ENCODE results near the gene MACROD1.

The MACROD1 gene

GRCh38 chr11:64090806-64091516 lies 75.0 kb downstream of the MACROD1 start:
- peak; percentile 60 for DNase-seq

- DNase-seq = peak; percentile 42
Observed at GRCh38 chr11:64089915-64090805, 75.8 kb downstream of the MACROD1 start.

GRCh38 chr11:64089493-64089892 lies 76.4 kb downstream of the MACROD1 start:
- DNase-seq = no peak

GRCh38 chr11:64089027-64089360 lies 76.9 kb downstream of the MACROD1 start:
- no peak for DNase-seq

- DNase-seq = no peak
Observed at GRCh38 chr11:64088162-64089026, 77.5 kb downstream of the MACROD1 start.

GRCh38 chr11:64086258-64087123 lies 79.4 kb downstream of the MACROD1 start:
- DNase-seq = no peak

- DNase-seq = no peak
Observed at GRCh38 chr11:64085906-64086257, 80.0 kb downstream of the MACROD1 start.

- DNase-seq = no peak
Observed at GRCh38 chr11:64084951-64085710, 80.8 kb downstream of the MACROD1 start.

GRCh38 chr11:64084146-64084950 lies 81.6 kb downstream of the MACROD1 start:
- no peak for DNase-seq

- DNase-seq = no peak
Observed at GRCh38 chr11:64083398-64084080, 82.4 kb downstream of the MACROD1 start.

- no peak for DNase-seq
Observed at GRCh38 chr11:64081745-64082442, 84.0 kb downstream of the MACROD1 start.

GRCh38 chr11:64080390-64080789 lies 85.5 kb downstream of the MACROD1 start:
- DNase-seq = no peak

GRCh38 chr11:64078905-64079304 lies 87.0 kb downstream of the MACROD1 start:
- no peak for DNase-seq

- no peak for DNase-seq
Observed at GRCh38 chr11:64078284-64078683, 87.6 kb downstream of the MACROD1 start.

GRCh38 chr11:64077607-64078006 lies 88.3 kb downstream of the MACROD1 start:
- DNase-seq = no peak

GRCh38 chr11:64076758-64077157 lies 89.2 kb downstream of the MACROD1 start:
- DNase-seq = no peak

- DNase-seq = no peak
Observed at GRCh38 chr11:64074239-64074638, 91.7 kb downstream of the MACROD1 start.

GRCh38 chr11:64073542-64073941 lies 92.4 kb downstream of the MACROD1 start:
- no peak for DNase-seq

GRCh38 chr11:64072871-64073270 lies 93.0 kb downstream of the MACROD1 start:
- DNase-seq = no peak

All from GF-D8 (cell line).